Measurements from ENCODE around the gene SLC29A1.
"Not testable (repeated sequence)": the region's sequence is repeated elsewhere in the genome, so short reads cannot be mapped to it uniquely, and the experiment has no call there.

Gene SLC29A1

DNA sequence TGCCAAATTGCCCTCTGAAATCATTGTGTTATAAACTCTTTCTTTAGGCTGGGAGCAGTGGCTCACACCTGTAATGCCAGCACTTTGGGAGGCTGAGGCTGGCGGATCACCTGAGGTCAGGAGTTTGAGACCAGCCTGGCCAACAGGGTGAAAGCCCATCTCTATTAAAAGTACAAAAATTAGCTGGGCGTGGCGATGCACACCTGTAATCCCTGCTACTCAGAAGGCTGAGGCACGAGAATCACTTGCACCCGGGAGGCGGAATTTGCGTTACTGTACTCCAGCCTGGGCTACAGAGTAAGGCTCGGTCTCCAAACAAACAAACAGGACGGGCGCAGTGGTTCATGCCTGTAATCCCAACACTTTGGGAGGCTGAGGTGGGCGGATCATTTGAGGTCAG, 27.0 kb upstream of the SLC29A1 start:
- DNase-seq = not testable (repeated sequence)

- no peak for DNase-seq
Measured at GRCh38 chr6:44198684-44199083, 24.7 kb upstream of the SLC29A1 start.

- no peak for DNase-seq
Measured at GRCh38 chr6:44199883-44200282, 23.5 kb upstream of the SLC29A1 start.

DNA sequence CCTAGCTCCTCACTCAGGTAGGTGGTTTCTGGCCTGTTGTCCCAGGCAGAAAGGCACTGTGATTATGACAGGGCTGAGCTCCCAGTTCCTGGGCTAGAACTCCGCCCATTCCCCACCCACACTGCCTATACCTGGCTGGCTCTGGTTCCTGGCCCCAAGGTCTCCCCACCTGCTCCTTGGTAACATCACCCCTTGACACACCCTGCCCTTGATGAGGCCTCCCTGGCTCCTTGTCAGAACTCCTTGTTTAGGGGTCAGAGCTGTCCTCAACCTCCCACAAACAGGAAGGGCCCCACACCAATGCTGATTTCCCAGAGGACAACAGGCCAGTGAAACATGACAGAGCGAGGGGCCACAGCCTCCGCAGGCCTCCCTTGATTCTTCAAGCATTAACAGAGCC, 22.2 kb upstream of the SLC29A1 start:
- no peak for DNase-seq

- DNase-seq = no peak
Measured at GRCh38 chr6:44201638-44202303, 21.6 kb upstream of the SLC29A1 start.

DNA sequence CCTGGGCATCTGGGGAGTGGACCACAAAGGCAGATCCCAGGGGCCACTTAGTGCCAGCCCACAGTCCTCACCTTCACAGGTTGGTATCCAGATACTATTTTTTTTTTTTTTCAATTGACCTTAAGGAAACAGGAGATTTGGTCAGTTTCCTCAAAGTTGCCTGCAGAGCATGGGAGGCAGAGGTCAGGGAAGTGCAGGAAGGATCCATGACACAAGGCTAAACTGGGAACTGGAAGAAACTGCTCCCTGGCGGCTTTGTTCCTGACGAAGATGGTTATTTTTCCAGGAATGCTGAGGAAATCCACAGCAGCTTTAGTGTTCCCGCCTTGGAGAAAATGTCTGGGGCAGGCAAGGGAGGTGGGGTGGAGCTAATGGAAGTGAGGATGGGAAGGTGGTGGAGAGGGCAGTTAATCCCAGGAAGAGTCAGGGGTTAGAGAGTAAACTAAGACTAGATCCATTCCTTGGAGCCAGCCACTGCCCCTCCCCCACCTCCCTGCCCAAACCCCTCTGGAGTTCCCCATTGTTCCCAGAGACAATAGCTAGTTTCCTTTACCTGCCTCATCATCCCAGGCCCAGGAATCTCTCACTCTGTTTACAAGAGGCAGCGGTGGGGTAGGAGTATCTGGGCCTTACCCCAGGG, 20.9 kb upstream of the SLC29A1 start:
- no peak for DNase-seq

- no peak for DNase-seq
Measured at GRCh38 chr6:44202972-44203750, 20.2 kb upstream of the SLC29A1 start.

DNA sequence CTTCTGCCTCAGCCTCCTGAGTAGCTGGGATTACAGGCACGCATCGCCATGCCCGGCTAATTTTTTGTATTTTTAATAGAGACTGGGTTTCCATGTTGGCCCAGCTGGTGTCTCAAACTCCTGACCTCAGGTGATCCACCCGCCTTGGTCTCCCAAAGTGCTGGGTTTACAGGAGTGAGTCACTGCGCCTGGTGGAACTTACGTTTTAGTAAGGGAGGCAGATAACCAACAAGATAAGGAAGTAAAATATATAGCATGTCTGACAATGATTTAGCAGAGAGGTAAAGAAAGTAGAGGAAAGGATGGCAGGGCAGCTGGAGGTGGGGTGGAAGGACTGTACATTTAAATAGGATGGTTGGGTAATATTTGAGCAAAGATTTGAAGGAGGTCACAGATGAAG, 19.4 kb upstream of the SLC29A1 start:
- no peak for DNase-seq

GRCh38 chr6:44207966-44208365, 15.4 kb upstream of the SLC29A1 start:
- no peak for DNase-seq

DNA sequence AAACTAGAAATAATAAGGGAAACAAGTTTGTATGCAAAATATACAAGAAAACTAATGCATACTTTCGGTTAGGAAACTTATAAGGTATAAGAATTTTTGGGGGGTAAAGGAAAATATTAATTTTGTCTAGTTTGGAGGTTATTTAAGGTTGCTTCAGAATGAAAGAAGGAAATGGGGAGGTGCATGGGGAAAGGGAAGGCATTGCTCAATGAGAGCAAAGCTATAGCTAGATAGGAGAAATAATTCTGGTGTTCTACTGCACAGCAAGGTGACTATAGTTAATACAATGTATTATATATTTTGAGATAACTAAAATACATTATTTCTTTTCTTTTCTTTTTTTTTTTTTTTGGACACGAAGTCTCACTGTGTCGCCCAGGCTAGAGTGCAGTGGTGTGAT, 12.1 kb upstream of the SLC29A1 start:
- DNase-seq = no peak

DNA sequence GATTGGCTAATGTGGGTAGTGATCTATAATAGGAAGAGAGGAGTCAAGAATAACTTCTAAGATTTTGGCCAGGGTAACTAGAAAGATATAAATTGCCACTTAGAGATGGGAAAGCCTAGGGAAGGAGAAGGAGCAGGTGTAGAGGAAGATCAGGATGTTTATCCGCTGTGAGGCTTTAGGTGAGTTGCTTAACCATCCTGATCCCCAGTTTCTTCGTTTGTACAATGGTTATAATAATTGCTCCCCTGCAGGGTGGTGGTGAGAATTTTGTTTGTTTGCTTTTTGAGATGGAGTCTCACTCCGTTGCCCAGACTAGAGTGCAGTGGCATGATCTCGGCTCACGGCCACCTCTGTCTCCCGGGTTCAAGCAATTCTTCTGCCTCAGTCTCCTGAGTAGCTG, 9.1 kb upstream of the SLC29A1 start:
- DNase-seq = no peak

DNA sequence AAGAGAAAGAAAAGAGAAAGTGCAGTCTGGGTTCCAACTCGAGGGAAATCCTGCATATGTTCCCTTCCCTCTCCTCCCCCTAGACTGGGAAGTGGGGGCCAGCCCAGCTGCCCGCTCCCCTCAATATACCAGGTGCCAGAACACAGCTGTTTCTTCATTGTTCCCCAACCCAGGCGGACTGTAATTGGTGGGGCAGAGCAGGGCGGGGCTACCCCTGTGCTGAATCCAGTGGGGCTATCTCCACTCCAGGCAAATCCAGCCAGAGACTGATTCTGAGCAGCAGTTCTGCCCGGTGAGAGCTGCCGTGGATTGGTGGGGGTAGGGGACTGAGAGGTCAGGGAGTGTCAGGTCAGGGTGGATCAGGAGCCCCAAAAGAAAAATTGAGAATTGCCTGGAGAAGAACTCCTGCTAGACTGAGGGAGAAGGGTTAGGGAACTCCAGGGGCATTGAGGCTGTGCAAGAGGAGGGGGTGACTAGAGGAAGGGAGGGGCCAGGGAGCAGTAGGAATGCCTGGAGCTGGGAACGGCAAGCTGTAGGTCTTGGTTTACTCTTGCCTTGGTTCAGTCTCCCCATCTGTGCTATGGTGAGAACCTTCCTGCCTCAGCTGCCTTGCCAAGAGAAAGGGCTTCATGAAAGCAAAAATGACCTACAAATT, 6.6 kb upstream of the SLC29A1 start, which contains the start of gene MYMX:
MYMX (plus strand) TSS at position 250 of the 655 bp plus-strand sequence. CDS start 546 bp downstream, outside the sequence.
- DNase-seq = no peak

GRCh38 chr6:44217332-44218143, 5.9 kb upstream of the SLC29A1 start:
- no peak for DNase-seq

GRCh38 chr6:44219053-44219814, 4.2 kb upstream of the SLC29A1 start:
- DNase-seq = no peak

- DNase-seq = peak; percentile 24
Measured at GRCh38 chr6:44219815-44220784, 3.3 kb upstream of the SLC29A1 start.

- DNase-seq = no peak
Measured at GRCh38 chr6:44220913-44221290, 2.5 kb upstream of the SLC29A1 start.

DNA sequence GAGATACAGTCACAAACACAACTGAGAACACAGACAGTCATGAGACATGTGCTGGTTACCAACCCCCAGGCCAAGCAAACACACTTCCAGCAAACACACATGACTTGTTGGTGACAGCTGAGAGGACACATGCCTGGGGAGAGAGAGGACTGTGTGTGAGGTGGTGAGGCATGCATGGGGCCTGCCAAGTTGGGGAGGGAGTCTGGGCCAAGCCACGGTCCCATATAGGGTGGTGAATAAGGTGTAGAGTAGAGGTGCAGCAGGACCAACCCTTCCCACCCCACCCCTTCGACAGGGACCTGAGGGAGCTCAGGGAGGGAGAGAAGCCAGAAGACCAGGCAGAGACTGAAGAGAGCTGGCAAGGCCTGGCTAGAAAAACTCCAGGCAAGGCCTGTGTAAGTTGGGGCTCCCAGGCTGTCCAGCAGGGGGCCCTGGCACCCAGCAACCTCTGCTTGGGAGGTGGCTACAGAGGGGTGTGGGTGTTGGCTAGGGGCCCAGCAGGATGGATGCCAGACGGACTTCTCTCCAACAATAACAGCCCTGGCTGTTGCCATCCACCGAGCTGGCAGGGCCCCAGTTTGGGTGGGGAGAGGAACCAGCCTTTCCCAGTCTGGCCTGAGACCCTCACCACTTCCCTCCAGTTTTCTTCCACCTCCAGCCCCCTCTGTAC, 2.0 kb upstream of the SLC29A1 start:
- DNase-seq = peak; percentile 73

DNA sequence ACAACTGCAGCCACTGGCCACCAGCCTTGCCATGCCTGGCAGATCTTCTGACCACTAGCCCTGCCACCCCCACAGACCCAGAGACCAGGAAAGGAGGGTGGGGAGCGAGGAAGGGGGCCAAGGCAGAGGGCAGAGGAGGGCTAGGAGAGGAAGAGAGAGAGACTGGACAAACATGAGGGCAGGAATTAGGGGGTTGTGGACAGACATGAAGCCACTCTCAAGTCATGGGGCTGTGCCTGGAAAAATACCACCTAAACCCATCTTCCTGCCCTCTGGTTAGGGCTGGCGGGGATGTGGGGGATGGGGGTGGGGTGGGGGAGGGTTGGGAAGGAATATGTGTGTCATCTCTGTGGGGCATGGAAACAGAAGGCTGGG, 1.4 kb upstream of the SLC29A1 start:
- DNase-seq = no peak

GRCh38 chr6:44222486-44223318, 693 bp upstream of the SLC29A1 start:
- DNase-seq = no peak

All from activated naive CD4-positive, alpha-beta T cell treated with anti-CD3 and anti-CD28 coated beads, Interleukin-2, amount 50 U/mL, for 16 hours (primary cell).